Osteoblast (primary cell): Measurements from ENCODE around the gene RDH8. TPM values are rescaled to one million over a fixed set of nuclear protein-coding genes. Genes with fewer than 3 reads are reported as not detected.

ENCODE experiments used
- DNase-seq: peaks from one replicate; pipeline ENCODE4 v3.0.0; 2011; ENCODE audit warnings: low spot score, mixed read lengths; ENCODE audit not compliant: insufficient read length; ENCODE audit errors: missing footprints
- H2AFZ ChIP-seq: 2 replicates; pipeline ENCODE4 v1.6.0; 2011; ENCODE audit warnings: mild to moderate bottlenecking, low read length
- H3K27ac ChIP-seq: 2 replicates; pipeline ENCODE4 v1.5.1; 2011; ENCODE audit warnings: mild to moderate bottlenecking, low read depth, low read length, moderate library complexity
- H3K27me3 ChIP-seq: 2 replicates; pipeline ENCODE4 v1.6.0; 2012; ENCODE audit warnings: mild to moderate bottlenecking, control low read depth, inconsistent platforms, low read length, moderate library complexity; ENCODE audit not compliant: insufficient read depth
- H3K36me3 ChIP-seq: 2 replicates; pipeline ENCODE4 v1.5.1; 2011; ENCODE audit warnings: mild to moderate bottlenecking, low read length, control low read depth, moderate library complexity; ENCODE audit not compliant: insufficient read depth
- H3K4me1 ChIP-seq: 2 replicates; pipeline ENCODE4 v1.5.1; 2011; ENCODE audit warnings: mild to moderate bottlenecking, low read length, control low read depth, moderate library complexity; ENCODE audit not compliant: insufficient read depth
- H3K4me2 ChIP-seq: 2 replicates; pipeline ENCODE4 v1.6.0; 2011; ENCODE audit warnings: mild to moderate bottlenecking, low read length; ENCODE audit not compliant: insufficient read depth
- H3K4me3 ChIP-seq: fragments of 200-600 bp; sonication (generic); 3 replicates; pipeline ENCODE4 v1.5.1; 2012; ENCODE audit warnings: mild to moderate bottlenecking, low read length, inconsistent platforms; ENCODE audit not compliant: insufficient read depth
- H3K79me2 ChIP-seq: 2 replicates; pipeline ENCODE4 v1.6.0; 2012; ENCODE audit warnings: mild to moderate bottlenecking, low read length, control low read depth, inconsistent platforms; ENCODE audit not compliant: insufficient read depth
- H3K9me3 ChIP-seq: 2 replicates; pipeline ENCODE4 v1.5.1; 2011; ENCODE audit warnings: low read depth, low read length, control low read depth
- H4K20me1 ChIP-seq: 2 replicates; pipeline ENCODE4 v1.6.0; 2012; ENCODE audit warnings: mild to moderate bottlenecking, low read length, control low read depth; ENCODE audit not compliant: insufficient read depth
- total RNA-seq: library from RNA; depleted of rRNA; stranded (reverse); fragments of >200 nt; gene quantifications from 2 replicates; pipeline ENCODE4 v1.2.3, GENCODE V29; 2012
- TF ChIP-seq, protein P1 (sequence below): IDR thresholded peaks from 2 replicates; pipeline ENCODE4 v1.5.1; 2011; ENCODE audit warnings: mild to moderate bottlenecking, low read depth, low read length, moderate library complexity; ENCODE audit errors: extremely low read depth

Gene RDH8
- total RNA-seq, 1 donor: not detected

DNA sequence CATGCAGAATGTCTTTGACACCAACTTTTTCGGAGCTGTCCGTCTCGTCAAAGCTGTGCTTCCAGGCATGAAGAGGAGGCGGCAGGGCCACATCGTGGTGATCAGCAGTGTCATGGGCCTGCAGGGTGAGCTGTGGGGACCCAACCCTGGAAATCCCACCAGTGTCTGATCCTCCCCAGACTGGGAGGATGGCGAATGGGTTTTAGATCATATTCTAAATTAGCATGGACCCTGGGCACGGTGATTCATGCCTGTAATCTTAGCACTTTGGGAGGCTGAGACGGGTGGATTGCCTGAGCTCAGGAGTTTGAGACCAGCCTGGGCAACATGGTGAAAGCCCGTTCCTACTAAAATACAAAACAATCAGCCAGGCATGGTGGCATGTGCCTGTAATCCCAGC lies 5.5 kb downstream of the RDH8 start:
- H3K4me2 ChIP-seq: peak overlapping the region; percentile 9
- H3K36me3 ChIP-seq: no peaks in the 10 kb centered on the region
- no peaks in the 10 kb centered on the region for H4K20me1 ChIP-seq
- TF ChIP-seq, protein P1, sequence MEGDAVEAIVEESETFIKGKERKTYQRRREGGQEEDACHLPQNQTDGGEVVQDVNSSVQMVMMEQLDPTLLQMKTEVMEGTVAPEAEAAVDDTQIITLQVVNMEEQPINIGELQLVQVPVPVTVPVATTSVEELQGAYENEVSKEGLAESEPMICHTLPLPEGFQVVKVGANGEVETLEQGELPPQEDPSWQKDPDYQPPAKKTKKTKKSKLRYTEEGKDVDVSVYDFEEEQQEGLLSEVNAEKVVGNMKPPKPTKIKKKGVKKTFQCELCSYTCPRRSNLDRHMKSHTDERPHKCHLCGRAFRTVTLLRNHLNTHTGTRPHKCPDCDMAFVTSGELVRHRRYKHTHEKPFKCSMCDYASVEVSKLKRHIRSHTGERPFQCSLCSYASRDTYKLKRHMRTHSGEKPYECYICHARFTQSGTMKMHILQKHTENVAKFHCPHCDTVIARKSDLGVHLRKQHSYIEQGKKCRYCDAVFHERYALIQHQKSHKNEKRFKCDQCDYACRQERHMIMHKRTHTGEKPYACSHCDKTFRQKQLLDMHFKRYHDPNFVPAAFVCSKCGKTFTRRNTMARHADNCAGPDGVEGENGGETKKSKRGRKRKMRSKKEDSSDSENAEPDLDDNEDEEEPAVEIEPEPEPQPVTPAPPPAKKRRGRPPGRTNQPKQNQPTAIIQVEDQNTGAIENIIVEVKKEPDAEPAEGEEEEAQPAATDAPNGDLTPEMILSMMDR: no peak
- DNase-seq: peak; percentile 81
- H3K9me3 ChIP-seq: no peaks in the 10 kb centered on the region
- no peak overlapping the region for H3K4me3 ChIP-seq
- no peaks in the 10 kb centered on the region for H3K27me3 ChIP-seq
- H2AFZ ChIP-seq: no peak overlapping the region
- H3K79me2 ChIP-seq: no peaks in the 10 kb centered on the region
- peaks cover 8% of the 10 kb centered on the region for H3K4me1 ChIP-seq
- H3K27ac ChIP-seq: peak overlapping the region; percentile 79

DNA sequence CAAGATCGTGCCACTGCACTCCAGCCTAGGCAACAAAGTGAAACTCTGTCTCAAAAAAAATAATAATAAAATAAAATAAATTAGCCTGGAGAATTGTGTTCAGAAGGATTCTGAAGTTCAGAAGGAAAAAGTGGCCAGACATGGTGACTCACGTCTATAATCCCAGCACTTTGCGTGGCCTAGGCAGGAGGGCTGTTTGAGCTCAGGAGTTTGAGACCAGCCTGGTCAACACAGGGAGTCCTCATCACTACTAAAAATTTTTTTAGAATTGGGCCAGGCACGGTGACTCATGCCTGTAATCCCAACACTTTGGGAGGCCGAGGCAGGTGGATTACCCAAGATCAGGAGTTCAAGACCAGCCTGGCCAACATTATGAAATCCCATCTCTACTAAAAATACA lies 6.0 kb downstream of the RDH8 start:
- H3K9me3 ChIP-seq: no peaks in the 10 kb centered on the region
- no peaks in the 10 kb centered on the region for H3K27me3 ChIP-seq
- no peak overlapping the region for H3K4me3 ChIP-seq
- no peaks in the 10 kb centered on the region for H3K36me3 ChIP-seq
- H3K4me1 ChIP-seq: peaks cover 8% of the 10 kb centered on the region
- no peak overlapping the region for H2AFZ ChIP-seq
- no peak for DNase-seq
- H4K20me1 ChIP-seq: no peaks in the 10 kb centered on the region
- H3K4me2 ChIP-seq: no peak overlapping the region
- H3K79me2 ChIP-seq: no peaks in the 10 kb centered on the region
- TF ChIP-seq, protein P1: no peak
- H3K27ac ChIP-seq: no peak overlapping the region

DNA sequence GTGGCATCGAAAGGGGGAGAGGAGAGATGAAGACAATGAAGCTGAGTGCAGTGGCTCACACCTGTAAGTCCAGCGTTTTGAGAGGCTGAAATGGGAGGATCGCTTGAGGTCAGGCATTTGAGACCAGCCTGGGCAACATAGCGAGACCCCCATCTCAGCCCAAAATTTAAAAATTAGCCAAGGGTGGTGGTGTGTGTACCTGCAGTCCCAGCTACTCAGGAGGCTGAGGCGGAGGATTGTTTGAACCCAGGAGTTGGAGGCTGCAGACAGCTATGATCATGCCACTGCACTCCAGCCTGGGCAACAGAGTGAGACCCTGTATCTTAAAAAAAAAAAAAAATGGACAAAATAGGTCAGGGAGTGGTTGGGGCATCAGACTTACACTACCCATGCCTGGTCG lies 7.6 kb downstream of the RDH8 start:
- H3K27ac ChIP-seq: no peak overlapping the region
- H3K9me3 ChIP-seq: no peaks in the 10 kb centered on the region
- no peak for DNase-seq
- H3K27me3 ChIP-seq: no peaks in the 10 kb centered on the region
- no peaks in the 10 kb centered on the region for H3K79me2 ChIP-seq
- H2AFZ ChIP-seq: no peak overlapping the region
- no peaks in the 10 kb centered on the region for H4K20me1 ChIP-seq
- H3K4me1 ChIP-seq: peaks cover 8% of the 10 kb centered on the region
- H3K4me3 ChIP-seq: no peak overlapping the region
- no peaks in the 10 kb centered on the region for H3K36me3 ChIP-seq
- TF ChIP-seq, protein P1: no peak
- no peak overlapping the region for H3K4me2 ChIP-seq

GRCh38 chr19:10021446-10021845 lies 8.2 kb downstream of the RDH8 start:
- TF ChIP-seq, protein P1: no peak
- Histone ChIP-seq H3K27me3 (no peaks in the 10 kb centered on the region), H3K4me3 (no peak overlapping the region), H3K4me1 (peaks cover 8% of the 10 kb centered on the region), H3K4me2 (no peak overlapping the region), H4K20me1 (no peaks in the 10 kb centered on the region), H3K79me2 (no peaks in the 10 kb centered on the region), H2AFZ (no peak overlapping the region), H3K27ac (no peak overlapping the region), H3K36me3 (no peaks in the 10 kb centered on the region), H3K9me3 (no peaks in the 10 kb centered on the region)
- DNase-seq: no peak
